ENCODE measurements around the gene WDFY3.

WDFY3 gene

GRCh38 chr4:84661191-84661939 is 305.1 kb downstream of the WDFY3 start:
- DNase-seq: no peak

- no peak for DNase-seq
Observed at GRCh38 chr4:84660606-84661005, 305.9 kb downstream of the WDFY3 start.

DNA sequence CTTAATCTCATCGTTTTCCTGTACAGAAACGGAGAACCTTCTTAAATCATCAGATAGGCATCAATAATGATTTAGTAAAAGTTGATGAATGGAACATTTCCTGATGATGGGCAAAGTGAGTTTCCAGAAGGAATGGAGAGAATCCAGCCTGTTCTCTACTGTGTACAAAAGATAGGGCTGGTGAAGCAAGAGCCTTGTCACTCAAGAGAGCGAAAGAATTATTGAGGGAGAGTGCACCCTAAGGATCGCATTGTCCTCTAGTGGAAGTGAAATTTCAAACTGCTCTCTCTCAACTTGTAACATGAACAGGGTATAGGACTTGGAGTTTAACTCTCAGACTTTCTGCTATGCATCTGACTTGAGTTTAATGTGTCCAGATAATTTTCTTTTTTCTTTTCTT is 314.0 kb downstream of the WDFY3 start:
- DNase-seq: no peak

DNA sequence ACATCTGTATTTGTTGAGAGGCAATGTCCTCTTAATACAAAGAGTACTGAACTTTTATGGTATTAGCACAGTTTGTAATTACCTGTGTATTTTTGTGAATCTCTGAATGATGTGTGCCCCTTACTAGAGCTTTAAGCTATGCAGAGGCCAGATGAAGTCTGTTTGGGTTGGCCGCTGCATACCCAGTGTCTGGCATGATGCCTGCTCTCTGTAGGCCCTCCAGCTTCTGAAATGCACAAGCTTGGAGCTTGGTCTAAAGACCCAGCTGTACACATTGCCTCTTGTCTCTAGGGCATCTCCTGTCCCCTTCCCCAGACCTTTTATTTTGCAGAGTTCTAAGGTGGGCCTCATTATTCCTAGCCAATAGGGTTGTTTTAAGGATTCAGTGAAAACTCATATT is 315.0 kb downstream of the WDFY3 start:
- DNase-seq: no peak

DNA sequence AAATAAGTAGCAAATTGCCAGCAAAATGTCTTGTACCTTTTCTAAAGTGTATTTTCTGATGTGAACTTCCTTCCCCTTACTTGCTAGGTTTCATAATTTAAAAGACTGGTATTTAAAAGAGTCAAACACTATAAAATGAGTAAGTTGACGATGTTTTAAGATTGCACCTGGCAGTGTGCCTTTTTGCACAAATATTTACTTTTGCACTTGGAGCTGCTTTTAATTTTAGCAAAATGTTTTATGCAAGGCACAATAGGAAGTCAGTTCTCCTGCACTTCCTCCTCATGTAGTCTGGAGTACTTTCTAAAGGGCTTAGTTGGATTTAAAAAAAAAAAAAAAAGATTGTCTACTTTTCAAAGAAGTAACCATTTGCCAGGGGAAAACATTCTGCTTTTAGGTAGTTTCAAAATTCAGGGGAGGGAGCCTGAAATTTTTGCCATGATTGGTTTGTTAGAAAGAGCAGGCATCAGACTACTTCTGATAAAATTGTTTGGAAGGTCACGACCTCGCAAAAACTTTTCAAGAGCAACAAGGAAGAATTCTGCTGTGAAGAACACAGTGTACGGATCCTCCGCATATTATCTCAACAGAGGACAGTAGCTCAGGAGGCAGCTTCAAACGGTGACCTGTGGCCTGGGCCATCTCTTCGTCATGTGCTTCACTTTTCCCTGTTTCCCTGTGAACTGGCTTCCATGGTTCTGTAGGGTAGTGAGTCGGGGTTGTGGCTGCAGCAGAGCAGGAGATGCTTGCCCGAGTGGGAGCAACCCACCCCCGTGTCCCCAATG is 317.4 kb downstream of the WDFY3 start:
- DNase-seq: no peak

DNA sequence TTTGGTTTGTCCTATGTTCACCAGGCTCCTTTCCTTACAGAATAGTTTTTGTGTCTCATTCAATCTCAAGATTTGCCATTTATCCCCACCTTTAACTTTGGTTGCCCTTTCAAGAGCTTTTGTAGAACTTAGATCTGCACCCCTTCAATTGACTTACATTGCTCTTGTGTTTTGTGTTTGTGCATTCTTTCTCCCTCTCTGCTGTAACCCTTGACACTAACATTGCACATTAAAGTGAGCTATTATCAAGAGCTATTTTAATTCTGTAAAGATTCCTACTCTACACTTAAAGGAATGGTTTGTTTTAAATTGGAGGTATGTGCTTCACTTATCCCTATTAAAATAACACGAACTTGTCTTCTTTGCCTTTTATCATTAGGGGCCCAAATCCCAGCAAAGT is 318.3 kb downstream of the WDFY3 start:
- DNase-seq: no peak

- DNase-seq: no peak
Observed at GRCh38 chr4:84647312-84647884, 319.1 kb downstream of the WDFY3 start.

DNA sequence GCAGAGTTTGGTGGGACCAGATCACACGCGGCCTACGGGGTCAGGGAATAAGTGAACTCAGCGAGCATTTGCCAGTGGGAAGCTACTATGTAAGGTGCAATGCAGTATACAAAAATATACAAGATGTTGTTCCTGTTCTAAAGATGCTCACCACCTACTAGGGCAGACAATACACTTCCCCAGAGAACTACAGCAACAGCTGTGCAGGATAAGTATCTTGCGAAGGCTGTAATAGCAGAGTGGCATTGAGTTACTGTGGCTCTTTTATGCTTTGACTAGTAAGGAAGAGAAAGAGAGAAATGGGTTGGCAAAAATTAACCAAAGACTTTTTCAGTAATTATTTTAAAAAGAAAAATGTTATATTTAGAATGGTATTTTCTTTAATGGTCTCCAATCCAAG is 322.4 kb downstream of the WDFY3 start:
- DNase-seq: no peak

DNA sequence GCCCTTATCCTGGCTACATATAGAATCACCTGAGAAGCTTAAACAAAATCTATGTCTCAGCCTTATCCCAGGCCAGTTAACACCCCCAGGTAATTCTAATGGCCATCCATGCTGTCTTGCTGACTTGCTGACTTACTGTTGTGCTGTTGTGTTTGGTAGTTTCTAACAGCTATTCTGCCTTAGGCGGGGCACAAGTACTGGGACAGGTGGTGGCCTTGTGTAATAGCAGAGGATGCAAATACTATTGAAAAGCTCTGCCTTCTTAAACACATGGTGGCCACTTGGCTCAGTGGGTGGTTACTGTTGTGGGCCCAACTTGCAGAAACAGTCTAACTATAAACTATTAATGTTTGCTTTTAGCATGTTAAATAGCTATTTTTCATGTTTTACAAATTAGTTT is 327.3 kb downstream of the WDFY3 start:
- DNase-seq: no peak

DNA sequence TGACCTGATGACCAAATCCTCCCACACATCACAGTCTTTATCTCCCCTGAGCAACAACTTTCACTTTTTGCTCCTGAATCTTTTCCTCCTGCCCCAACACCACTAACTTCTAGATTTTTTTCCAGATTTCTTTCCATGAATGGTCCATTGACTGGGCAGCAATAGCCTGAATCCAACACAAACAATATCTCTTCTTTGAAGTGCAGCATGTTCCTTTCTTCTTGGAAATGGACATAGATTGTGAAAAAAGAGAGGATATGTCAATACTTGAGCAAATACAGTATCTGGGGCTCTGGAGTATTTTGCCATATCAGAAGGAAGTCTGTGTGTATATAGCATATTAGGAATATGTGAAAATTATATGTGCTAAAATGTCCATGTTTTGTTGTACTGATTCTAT is 328.4 kb downstream of the WDFY3 start:
- DNase-seq: no peak

GRCh38 chr4:84634961-84635360 is 331.5 kb downstream of the WDFY3 start:
- no peak for DNase-seq

GRCh38 chr4:84632092-84632491 is 334.4 kb downstream of the WDFY3 start:
- no peak for DNase-seq

DNA sequence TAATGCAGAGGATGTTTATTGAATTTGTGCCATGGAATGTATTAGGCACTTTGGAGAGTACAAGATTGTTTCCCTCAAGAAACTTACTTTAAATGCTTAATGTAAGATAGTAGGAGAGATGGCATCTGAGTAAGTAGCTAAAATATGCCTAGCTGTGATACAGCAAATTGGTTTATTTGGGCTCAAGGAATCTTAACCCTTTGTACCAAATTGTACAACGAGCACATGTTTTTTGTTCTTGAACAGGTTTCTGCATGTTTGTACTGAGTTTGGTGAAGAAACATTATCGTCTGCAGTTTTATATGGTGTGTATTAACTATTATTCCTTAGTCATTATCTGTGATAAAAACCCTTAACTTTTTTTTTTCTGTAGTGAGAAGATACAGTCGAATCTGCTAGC is 334.9 kb downstream of the WDFY3 start:
- no peak for DNase-seq

DNA sequence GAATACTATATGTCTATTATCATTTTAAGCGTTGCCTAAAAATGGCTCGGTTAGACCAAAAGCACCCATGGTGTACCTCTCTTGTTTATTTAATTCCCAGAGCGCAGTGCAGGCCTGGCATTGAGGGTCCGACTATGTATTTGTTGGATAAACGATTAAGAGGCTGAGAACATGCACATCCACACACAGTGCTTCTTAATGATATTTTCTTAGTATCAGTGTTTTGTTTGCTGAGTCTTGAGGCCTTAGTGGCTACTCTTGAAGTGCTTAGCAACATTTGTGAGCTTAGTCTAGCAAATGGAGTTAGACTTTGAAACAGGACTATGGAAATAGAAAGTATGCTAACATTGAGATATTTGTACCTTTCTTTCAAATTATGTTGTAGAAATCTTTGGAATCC is 339.8 kb downstream of the WDFY3 start:
- DNase-seq: no peak

DNA sequence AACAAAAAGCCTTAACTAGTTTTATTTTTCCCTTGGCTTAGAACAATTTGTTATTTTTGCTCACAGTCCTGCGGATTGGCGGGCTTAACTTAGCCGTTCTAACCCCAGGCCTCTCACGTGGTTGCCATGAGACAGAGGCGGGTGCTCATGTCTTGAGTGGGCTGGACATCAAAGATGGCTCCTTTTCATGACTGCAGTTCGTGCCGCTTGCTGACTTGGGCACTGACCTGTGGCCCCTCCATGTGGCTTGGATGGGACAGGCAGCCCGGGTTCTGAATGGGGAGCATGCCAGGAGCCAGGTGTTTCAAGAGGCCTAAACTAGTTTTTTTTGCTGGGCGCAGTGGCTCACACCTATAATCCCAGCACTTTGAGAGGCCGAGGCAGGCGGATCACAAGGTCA is 342.8 kb downstream of the WDFY3 start:
- DNase-seq: no peak

- no peak for DNase-seq
Observed at GRCh38 chr4:84622959-84623358, 343.5 kb downstream of the WDFY3 start.

All from activated CD4-positive, CD25-positive, alpha-beta regulatory T cell (primary cell).